Nephron progenitor cell (in vitro differentiated cells): ENCODE results near the gene MITF.

Experiments
- DNase-seq: peaks from one replicate; pipeline ENCODE4 v3.0.0; 2021
- H3K27ac Mint-ChIP-seq: 2 replicates; pipeline ENCODE4 v1.8.0; 2021; ENCODE audit warnings: mild to moderate bottlenecking, moderate library complexity, mixed read lengths
- H3K27me3 Mint-ChIP-seq: 2 replicates; pipeline ENCODE4 v1.8.0; 2021; ENCODE audit warnings: mild to moderate bottlenecking, low read depth, mixed read lengths; ENCODE audit not compliant: poor library complexity
- H3K36me3 Mint-ChIP-seq: 2 replicates; pipeline ENCODE4 v1.8.0; 2021; ENCODE audit warnings: low read depth, mixed read lengths
- H3K4me1 Mint-ChIP-seq: 2 replicates; pipeline ENCODE4 v1.8.0; 2021; ENCODE audit warnings: mixed read lengths
- H3K4me3 Mint-ChIP-seq: 2 replicates; pipeline ENCODE4 v1.8.0; 2021; ENCODE audit warnings: mild to moderate bottlenecking, moderate library complexity, mixed read lengths
- H3K9me3 Mint-ChIP-seq: 2 replicates; pipeline ENCODE4 v1.8.0; 2021; ENCODE audit warnings: mild to moderate bottlenecking, moderate library complexity, mixed read lengths
- TF ChIP-seq, protein P1 (sequence below): fragments of 200-600 bp; sonication (generic); IDR thresholded peaks from 2 replicates; pipeline ENCODE4 v1.5.0; 2021; ENCODE audit warnings: antibody characterized with exemption

Gene MITF

DNA sequence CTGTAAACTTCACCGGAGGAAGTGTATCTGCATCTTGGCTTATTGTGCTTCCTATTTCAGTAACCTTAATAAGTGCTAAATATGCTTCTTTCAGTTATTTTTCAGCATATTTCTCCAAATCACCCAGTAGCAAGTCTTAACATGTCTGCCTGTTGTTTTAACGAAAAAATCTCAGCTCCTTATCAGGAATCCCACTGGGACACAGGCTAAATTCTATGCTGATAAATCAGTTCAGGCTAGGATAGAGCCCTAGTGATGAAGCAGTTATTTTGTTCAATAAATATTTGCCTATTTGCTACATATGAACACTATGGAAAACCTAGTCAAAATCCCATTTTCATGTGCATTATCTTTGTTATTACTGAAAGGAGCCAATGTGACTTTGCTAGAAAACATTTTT, 8.2 kb upstream of the MITF start:
- Mint-ChIP-seq H3K27ac (no peak overlapping the region), H3K27me3 (peaks cover 23% of the 10 kb centered on the region), H3K4me1 (peaks cover 5% of the 10 kb centered on the region), H3K9me3 (no peaks in the 10 kb centered on the region), H3K4me3 (no peak overlapping the region), H3K36me3 (no peaks in the 10 kb centered on the region)
- DNase-seq = no peak
- TF ChIP-seq, protein P1, sequence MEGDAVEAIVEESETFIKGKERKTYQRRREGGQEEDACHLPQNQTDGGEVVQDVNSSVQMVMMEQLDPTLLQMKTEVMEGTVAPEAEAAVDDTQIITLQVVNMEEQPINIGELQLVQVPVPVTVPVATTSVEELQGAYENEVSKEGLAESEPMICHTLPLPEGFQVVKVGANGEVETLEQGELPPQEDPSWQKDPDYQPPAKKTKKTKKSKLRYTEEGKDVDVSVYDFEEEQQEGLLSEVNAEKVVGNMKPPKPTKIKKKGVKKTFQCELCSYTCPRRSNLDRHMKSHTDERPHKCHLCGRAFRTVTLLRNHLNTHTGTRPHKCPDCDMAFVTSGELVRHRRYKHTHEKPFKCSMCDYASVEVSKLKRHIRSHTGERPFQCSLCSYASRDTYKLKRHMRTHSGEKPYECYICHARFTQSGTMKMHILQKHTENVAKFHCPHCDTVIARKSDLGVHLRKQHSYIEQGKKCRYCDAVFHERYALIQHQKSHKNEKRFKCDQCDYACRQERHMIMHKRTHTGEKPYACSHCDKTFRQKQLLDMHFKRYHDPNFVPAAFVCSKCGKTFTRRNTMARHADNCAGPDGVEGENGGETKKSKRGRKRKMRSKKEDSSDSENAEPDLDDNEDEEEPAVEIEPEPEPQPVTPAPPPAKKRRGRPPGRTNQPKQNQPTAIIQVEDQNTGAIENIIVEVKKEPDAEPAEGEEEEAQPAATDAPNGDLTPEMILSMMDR = no peak

DNA sequence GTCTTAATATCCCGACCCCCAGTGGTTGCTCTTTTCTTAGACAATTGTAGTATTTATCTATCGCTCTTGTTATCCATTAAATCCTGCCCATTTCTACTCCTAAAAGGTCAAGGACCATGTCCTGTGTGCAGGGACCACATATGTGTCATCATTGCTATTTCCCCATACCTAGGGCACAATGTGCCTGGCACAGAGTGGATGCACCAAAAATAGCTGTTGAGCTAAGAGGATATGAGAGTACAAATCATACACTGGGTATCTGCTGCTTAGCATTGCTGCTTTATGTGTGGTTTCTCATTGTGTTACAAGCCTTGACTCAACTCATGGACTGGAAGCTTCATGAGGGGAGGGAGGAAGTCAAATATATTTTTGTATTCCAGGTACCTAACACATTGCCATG, 3.4 kb upstream of the MITF start:
- Mint-ChIP-seq H3K27me3 (peaks cover 69% of the 10 kb centered on the region), H3K4me1 (peaks cover 16% of the 10 kb centered on the region), H3K4me3 (no peak overlapping the region), H3K36me3 (no peaks in the 10 kb centered on the region), H3K9me3 (no peaks in the 10 kb centered on the region), H3K27ac (no peak overlapping the region)
- TF ChIP-seq, protein P1 = no peak
- no peak for DNase-seq

DNA sequence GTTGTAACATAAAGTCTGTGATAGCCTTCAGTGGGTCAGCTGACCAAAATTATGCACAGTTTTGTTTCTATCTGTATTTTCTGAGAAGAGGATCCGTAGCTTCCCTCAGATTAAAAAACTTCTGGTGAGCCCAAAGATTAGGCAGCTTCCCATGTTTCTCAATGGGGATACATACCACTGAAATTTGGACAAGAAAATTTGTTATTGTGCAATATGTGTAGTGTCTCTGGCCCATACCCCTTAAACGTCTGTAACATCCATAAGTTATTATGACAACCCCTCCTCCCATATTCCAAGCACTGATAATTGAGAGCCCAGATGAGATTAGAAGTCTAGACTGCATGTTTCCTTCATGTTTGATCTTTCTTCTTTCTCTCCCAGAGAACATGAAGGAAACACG, 1.9 kb upstream of the MITF start:
- H3K4me1 Mint-ChIP-seq = peaks cover 17% of the 10 kb centered on the region
- H3K27ac Mint-ChIP-seq = no peak overlapping the region
- peaks cover 83% of the 10 kb centered on the region for H3K27me3 Mint-ChIP-seq
- H3K4me3 Mint-ChIP-seq = no peak overlapping the region
- no peaks in the 10 kb centered on the region for H3K36me3 Mint-ChIP-seq
- no peak for DNase-seq
- H3K9me3 Mint-ChIP-seq = no peaks in the 10 kb centered on the region
- TF ChIP-seq, protein P1 = no peak

DNA sequence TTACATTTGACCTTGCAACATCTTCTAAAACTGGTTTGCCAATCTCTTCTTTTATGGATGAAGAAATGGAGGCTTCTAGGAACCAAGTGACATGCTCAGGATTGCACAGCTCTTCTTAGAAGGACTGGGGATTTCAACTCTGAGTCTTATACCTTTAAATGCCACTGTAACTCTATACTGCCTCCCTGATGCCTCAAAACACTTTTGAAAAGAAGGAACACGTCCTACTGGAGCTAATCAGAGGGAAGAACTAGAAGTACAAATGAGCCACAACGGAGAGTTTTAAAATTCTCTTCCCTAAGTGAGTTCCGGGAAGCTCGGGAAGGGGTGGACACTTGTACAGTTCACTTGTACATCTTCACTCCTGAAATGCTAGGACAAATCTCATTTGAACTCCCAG, 949 bp upstream of the MITF start:
- peaks cover 88% of the 10 kb centered on the region for H3K27me3 Mint-ChIP-seq

DNA sequence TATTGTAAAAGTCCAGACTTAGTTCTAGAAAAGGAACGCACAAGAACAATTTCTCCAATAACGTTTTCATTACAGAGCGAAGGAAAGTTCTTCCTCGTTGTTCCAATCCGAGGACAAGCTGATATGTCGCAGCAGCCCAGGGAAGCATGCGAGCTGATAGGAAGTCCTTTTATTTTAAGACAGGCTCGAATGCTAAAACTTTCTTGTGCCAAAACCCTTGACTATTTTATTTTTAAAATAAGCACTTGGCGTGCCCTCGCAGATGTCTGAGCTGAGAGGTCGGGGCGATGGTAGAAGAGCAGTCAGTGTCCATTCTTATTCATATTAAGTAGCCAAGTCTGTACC, 433 bp upstream of the MITF start:
- TF ChIP-seq, protein P1 = no peak
- Mint-ChIP-seq H3K27ac (no peak overlapping the region), H3K36me3 (no peaks in the 10 kb centered on the region), H3K4me1 (peaks cover 17% of the 10 kb centered on the region), H3K4me3 (peak overlapping the region; percentile 84), H3K9me3 (no peaks in the 10 kb centered on the region), H3K27me3 (peaks cover 93% of the 10 kb centered on the region)
- no peak for DNase-seq

More for the DNA sequence above, 949 bp upstream of the MITF start:
- no peak for DNase-seq
- Mint-ChIP-seq H3K36me3 (no peaks in the 10 kb centered on the region), H3K9me3 (no peaks in the 10 kb centered on the region), H3K27ac (no peak overlapping the region), H3K4me1 (peaks cover 17% of the 10 kb centered on the region), H3K4me3 (peak overlapping the region; percentile 84)
- TF ChIP-seq, protein P1 = no peak

DNA sequence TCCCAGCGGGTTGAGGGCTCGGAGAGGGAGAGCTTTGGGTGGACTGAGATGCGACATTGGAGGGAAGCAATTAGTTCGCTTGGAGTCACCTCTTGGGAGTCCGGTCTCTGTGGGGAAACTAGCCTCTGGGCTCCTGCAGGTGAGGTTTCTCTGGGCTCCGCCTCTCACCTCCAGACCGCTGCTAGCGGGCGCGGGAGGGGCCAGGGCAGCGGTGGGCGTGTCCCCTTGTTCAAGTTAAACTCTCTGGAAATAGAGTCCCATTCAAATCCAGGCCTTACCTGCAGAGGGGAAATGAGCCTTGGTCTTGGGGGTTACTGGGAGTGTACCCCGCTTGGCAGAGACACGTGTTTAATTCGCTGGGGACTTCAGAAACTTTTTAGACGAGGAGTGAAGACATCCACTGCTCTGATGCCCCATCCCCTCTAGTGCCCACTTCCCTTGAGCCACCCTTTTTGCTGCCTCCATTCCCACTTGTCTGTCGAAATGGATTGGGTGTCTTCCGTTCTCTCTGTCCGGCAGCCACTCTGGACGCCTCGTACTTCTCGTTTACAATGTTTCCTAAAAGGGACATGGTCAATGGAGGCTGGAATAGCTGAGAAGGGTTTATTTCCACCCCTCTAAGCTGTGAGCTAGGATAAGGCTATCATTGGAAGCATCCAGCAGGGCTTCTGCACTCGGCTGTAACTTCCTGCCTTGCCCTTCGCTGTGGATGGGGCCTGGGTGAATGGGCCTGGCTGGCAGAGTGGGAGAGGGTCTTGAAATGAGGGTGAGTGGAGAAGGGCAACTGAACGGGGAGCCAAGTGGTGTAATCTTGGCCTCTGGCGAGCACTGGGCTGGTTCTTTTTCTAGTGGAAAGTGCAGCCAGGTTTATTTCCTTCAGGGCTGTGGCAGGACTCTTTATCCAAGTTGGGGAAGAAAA, 1.1 kb downstream of the MITF start:
- H3K27me3 Mint-ChIP-seq = peaks cover 86% of the 10 kb centered on the region
- peak overlapping the region; percentile 90 for H3K4me3 Mint-ChIP-seq
- TF ChIP-seq, protein P1 = no peak
- no peaks in the 10 kb centered on the region for H3K36me3 Mint-ChIP-seq
- no peaks in the 10 kb centered on the region for H3K9me3 Mint-ChIP-seq
- no peak overlapping the region for H3K27ac Mint-ChIP-seq
- DNase-seq = peak; percentile 50
- H3K4me1 Mint-ChIP-seq = peaks cover 17% of the 10 kb centered on the region
